NCI-H2196 treated with DMSO at 0.1 percent for 48 hours (cell line): Measurements from ENCODE around the gene ARMH3.
"Not testable (repeated sequence)": the region's sequence is repeated elsewhere in the genome, so short reads cannot be mapped to it uniquely, and the experiment has no call there.

Experiments
- DNase-seq: peaks from one replicate; lab custom pipeline; 2025; ENCODE audit not compliant: unreplicated experiment; lab: John Stamatoyannopoulos, UW

Gene ARMH3

GRCh38 chr10:102046095-102046494 lies 9.9 kb downstream of the ARMH3 start:
- DNase-seq = no peak

GRCh38 chr10:102045292-102045691 lies 10.7 kb downstream of the ARMH3 start:
- no peak for DNase-seq

GRCh38 chr10:102040305-102041050 lies 15.5 kb downstream of the ARMH3 start:
- no peak for DNase-seq

GRCh38 chr10:102038410-102038809 lies 17.6 kb downstream of the ARMH3 start:
- DNase-seq = no peak

- DNase-seq = not testable (repeated sequence)
Measured at GRCh38 chr10:102035807-102036206, 20.2 kb downstream of the ARMH3 start.

- DNase-seq = no peak
Measured at GRCh38 chr10:102033787-102034186, 22.2 kb downstream of the ARMH3 start.

- no peak for DNase-seq
Measured at GRCh38 chr10:102027261-102027660, 28.7 kb downstream of the ARMH3 start.

- no peak for DNase-seq
Measured at GRCh38 chr10:102024799-102025198, 31.2 kb downstream of the ARMH3 start.

- no peak for DNase-seq
Measured at GRCh38 chr10:102020938-102021337, 35.0 kb downstream of the ARMH3 start.

- DNase-seq = no peak
Measured at GRCh38 chr10:102017295-102017694, 38.7 kb downstream of the ARMH3 start.

- no peak for DNase-seq
Measured at GRCh38 chr10:102016416-102016815, 39.6 kb downstream of the ARMH3 start.

- DNase-seq = no peak
Measured at GRCh38 chr10:102010961-102011360, 45.0 kb downstream of the ARMH3 start.

- DNase-seq = peak; percentile 22
Measured at GRCh38 chr10:102009801-102010425, 46.1 kb downstream of the ARMH3 start.

GRCh38 chr10:102007796-102008195 lies 48.2 kb downstream of the ARMH3 start:
- DNase-seq = no peak

GRCh38 chr10:102007031-102007430 lies 48.9 kb downstream of the ARMH3 start:
- not testable (repeated sequence) for DNase-seq

- no peak for DNase-seq
Measured at GRCh38 chr10:102004376-102004775, 51.6 kb downstream of the ARMH3 start.

GRCh38 chr10:102003541-102003940 lies 52.4 kb downstream of the ARMH3 start:
- DNase-seq = no peak

GRCh38 chr10:102001435-102002068 lies 54.4 kb downstream of the ARMH3 start:
- DNase-seq = no peak

GRCh38 chr10:101997803-101998202 lies 58.2 kb downstream of the ARMH3 start:
- DNase-seq = no peak

- no peak for DNase-seq
Measured at GRCh38 chr10:101995451-101996063, 60.4 kb downstream of the ARMH3 start.

GRCh38 chr10:101993651-101994200 lies 62.2 kb downstream of the ARMH3 start:
- DNase-seq = no peak
